Measurements from ENCODE around the gene ARF1. TPM values are rescaled to one million over a fixed set of nuclear protein-coding genes. Genes with fewer than 3 reads are reported as not detected.
"Not testable (repeated sequence)": the region's sequence is repeated elsewhere in the genome, so short reads cannot be mapped to it uniquely, and the experiment has no call there.

ARF1 gene
- total and polyA plus RNA-seq, 2 of the 8 experiments (the other 6 are each of a cell fraction or from before 2014, with no cell fraction given): 265 to 471 TPM

DNA sequence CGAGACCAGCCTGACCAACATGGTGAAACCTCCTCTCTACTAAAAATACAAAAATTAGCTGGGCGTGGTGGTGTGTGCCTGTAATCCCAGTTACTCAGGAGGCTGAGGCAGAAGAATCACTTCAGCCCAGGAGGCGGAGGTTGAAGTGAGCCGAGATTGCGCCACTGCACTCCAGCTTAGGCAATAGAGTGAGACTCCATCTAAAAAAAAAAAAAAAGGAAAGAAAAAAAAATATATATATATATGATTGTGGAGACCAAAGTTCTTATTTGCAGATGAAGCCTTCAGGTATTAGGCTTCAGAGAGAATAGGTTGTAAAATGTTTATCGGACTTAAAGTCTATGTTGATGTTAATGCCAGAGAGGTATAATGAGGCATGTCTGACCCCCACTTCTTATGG is 28.8 kb downstream of the ARF1 start:
- H3K23me2 ChIP-seq (ENCODE audit: low read depth, low read length); H3K18ac ChIP-seq (ENCODE audit: extremely low read depth, low read length); H3K79me2 ChIP-seq (ENCODE audit: control insufficient read depth in 1 of 2, insufficient read depth in 2 of 2, low read length in 2 of 2); H2BK120ac ChIP-seq (replicated peaks; ENCODE audit: low read depth, low read length); H4K20me1 ChIP-seq (replicated peaks in 1 of 2; ENCODE audit: control insufficient read depth in 1 of 2, insufficient read depth in 2 of 2, low read length in 2 of 2); FAIRE-seq; H3K9me3 ChIP-seq (ENCODE audit: insufficient read depth in 2 of 2, low read depth in 1 of 2, low read length in 1 of 2); H3K4me2 ChIP-seq (ENCODE audit: insufficient read depth in 1 of 2, low read depth in 2 of 2, low read length in 2 of 2); H4K5ac ChIP-seq (ENCODE audit: insufficient read length, low read depth, low read length); H3K27me3 ChIP-seq (replicated peaks in 1 of 4; ENCODE audit: control insufficient read depth in 3 of 4, extremely low read depth in 1 of 4, insufficient read depth in 3 of 4, low read length in 3 of 4); H2BK12ac ChIP-seq (ENCODE audit: low read depth, low read length); H4K8ac ChIP-seq (ENCODE audit: extremely low read depth, insufficient read depth, low read length); H3K4ac ChIP-seq (replicated peaks; ENCODE audit: insufficient read length, low read depth, low read length); H3K56ac ChIP-seq (replicated peaks; ENCODE audit: insufficient read length, low read depth, low read length); H2BK5ac ChIP-seq (ENCODE audit: low read depth, low read length); H3K27ac ChIP-seq (ENCODE audit: low read depth, low read length); H2BK20ac ChIP-seq (ENCODE audit: low read length); H3K23ac ChIP-seq (ENCODE audit: insufficient read length); H3K4me1 ChIP-seq (replicated peaks in 1 of 4; ENCODE audit: control insufficient read depth in 3 of 4, insufficient read depth in 4 of 4, low read length in 3 of 4); DNase-seq (ENCODE audit: low read depth in 1 of 2, low spot score in 2 of 2); H2AK5ac ChIP-seq (ENCODE audit: low read depth, low read length); H2AFZ ChIP-seq (ENCODE audit: low read length); H2BK15ac ChIP-seq (ENCODE audit: low read length); H3K36me3 ChIP-seq (ENCODE audit: control insufficient read depth in 2 of 4, insufficient read depth in 4 of 4, low read length in 3 of 4); H3K4me3 ChIP-seq (ENCODE audit: extremely low read depth in 1 of 4, insufficient read depth in 2 of 4, low read depth in 3 of 4, low read length in 4 of 4); H4K91ac ChIP-seq (replicated peaks; ENCODE audit: insufficient read length, low read length); H3K14ac ChIP-seq (ENCODE audit: insufficient read length); H3K9ac ChIP-seq (replicated peaks in 1 of 4; ENCODE audit: extremely low read depth in 1 of 4, low read depth in 3 of 4, low read length in 3 of 4): not testable (repeated sequence)
- POLR2A ChIA-PET (ENCODE audit: partially characterized antibody): interaction anchor here (1.1 kb wide), 1 partner anchor 13 kb away, joined by 3 read pairs; no protein-coding TSS in a partner anchor
- peaks cover 12% of the 10 kb centered on the region; the same call in 1 of the 2 replicates for H3K79me1 ChIP-seq (ENCODE audit: low read depth, low read length)
- 100% methylated on average over 3 of the region's 6 CpGs; no CpG with 5 or more reads in 1 of the 2 experiments for WGBS, 2 experiments (ENCODE audit: extremely low coverage in 1 of 2, insufficient coverage in 1 of 2, insufficient read length in 1 of 2, insufficient replicate concordance in 2 of 2, low coverage in 1 of 2, low lambda C conversion rate in 2 of 2, missing lambda C conversion rate in 1 of 2)
- CTCF ChIA-PET (ENCODE audit: partially characterized antibody): interaction anchor here (0.6 to 2.5 kb wide), 3 partner anchors 19 to 348 kb away, joined by 3 to 14 read pairs (median 3); no protein-coding TSS in a partner anchor
